H9 (cell line): Measurements from ENCODE around the gene ITK. TPM values are rescaled to one million over a fixed set of nuclear protein-coding genes. Genes with fewer than 3 reads are reported as not detected.

Experiments
- DNase-seq: peaks from one replicate; pipeline ENCODE4 v3.0.0-alpha.2; 2017
- H2AFZ ChIP-seq: one replicate; pipeline ENCODE4 v1.6.1; 2013; ENCODE audit warnings: mild to moderate bottlenecking, low read length, control low read depth, moderate library complexity
- H2AK5ac ChIP-seq: 2 replicates; pipeline ENCODE4 v1.6.1; 2013; ENCODE audit warnings: low read length, control low read depth, mixed read lengths; ENCODE audit not compliant: insufficient read length
- H2BK120ac ChIP-seq: one replicate; pipeline ENCODE4 v1.6.1; 2013; ENCODE audit warnings: low read depth, mild to moderate bottlenecking, low read length, control low read depth, inconsistent platforms; ENCODE audit not compliant: poor library complexity, severe bottlenecking
- H2BK12ac ChIP-seq: 2 replicates; pipeline ENCODE4 v1.6.1; 2013; ENCODE audit warnings: low read length, control low read depth, mixed read lengths, low read depth; ENCODE audit not compliant: insufficient read length
- H2BK15ac ChIP-seq: 2 replicates; pipeline ENCODE4 v1.6.1; 2013; ENCODE audit warnings: low read depth, low read length, control low read depth
- H2BK20ac ChIP-seq: one replicate; pipeline ENCODE4 v1.6.1; 2013; ENCODE audit warnings: low read depth, mild to moderate bottlenecking, low read length, control low read depth, inconsistent platforms; ENCODE audit not compliant: poor library complexity, severe bottlenecking
- H2BK5ac ChIP-seq: 2 replicates; pipeline ENCODE4 v1.6.1; 2013; ENCODE audit warnings: low read length, control low read depth, mixed read lengths; ENCODE audit not compliant: insufficient read length
- H3K14ac ChIP-seq: 2 replicates; pipeline ENCODE4 v1.6.1; 2013; ENCODE audit warnings: low read length, control low read depth; ENCODE audit not compliant: insufficient read depth
- H3K18ac ChIP-seq: 2 replicates; pipeline ENCODE4 v1.6.1; 2013; ENCODE audit warnings: low read depth, mild to moderate bottlenecking, mixed read lengths, low read length, control low read depth; ENCODE audit not compliant: insufficient read length
- H3K23ac ChIP-seq: 2 replicates; pipeline ENCODE4 v1.6.1; 2013; ENCODE audit warnings: low read length, control low read depth, mixed read lengths, low read depth; ENCODE audit not compliant: insufficient read length
- H3K23me2 ChIP-seq: 2 replicates; pipeline ENCODE4 v1.6.1; 2013; ENCODE audit warnings: low read depth, mild to moderate bottlenecking, mixed read lengths, low read length, control low read depth; ENCODE audit not compliant: insufficient read length, poor library complexity, severe bottlenecking
- H3K27ac ChIP-seq: 2 replicates; pipeline ENCODE4 v1.5.1; 2013; ENCODE audit warnings: low read length, control low read depth, mixed read lengths, low read depth; ENCODE audit not compliant: insufficient read length
- H3K27me3 ChIP-seq: 2 replicates; pipeline ENCODE4 v1.6.1; 2013; ENCODE audit warnings: low read length, control low read depth, inconsistent platforms; ENCODE audit not compliant: insufficient read depth
- H3K4ac ChIP-seq: 2 replicates; pipeline ENCODE4 v1.6.1; 2013; ENCODE audit warnings: low read depth, mild to moderate bottlenecking, control low read depth, inconsistent platforms, low read length, moderate library complexity
- H3K4me1 ChIP-seq: 2 replicates; pipeline ENCODE4 v1.6.1; 2013; ENCODE audit warnings: low read length, control low read depth, inconsistent platforms; ENCODE audit not compliant: insufficient read depth
- H3K4me2 ChIP-seq: 2 replicates; pipeline ENCODE4 v1.6.1; 2013; ENCODE audit warnings: low read length, control low read depth, mixed read lengths; ENCODE audit not compliant: insufficient read length, insufficient read depth
- H3K56ac ChIP-seq: 2 replicates; pipeline ENCODE4 v1.6.1; 2013; ENCODE audit warnings: low read depth, mild to moderate bottlenecking, mixed read lengths, low read length, control low read depth; ENCODE audit not compliant: insufficient read length
- H3K79me1 ChIP-seq: 2 replicates; pipeline ENCODE4 v1.6.1; 2013; ENCODE audit warnings: low read depth, mild to moderate bottlenecking, moderate library complexity, low read length, control low read depth, inconsistent platforms; ENCODE audit not compliant: insufficient read depth, poor library complexity, severe bottlenecking
- H3K79me2 ChIP-seq: 2 replicates; pipeline ENCODE4 v1.6.1; 2013; ENCODE audit warnings: low read length, control low read depth, inconsistent platforms; ENCODE audit not compliant: insufficient read depth
- H3K9ac ChIP-seq: 2 replicates; pipeline ENCODE4 v1.6.1; 2013; ENCODE audit warnings: low read length, control low read depth, mixed read lengths; ENCODE audit not compliant: insufficient read length; ENCODE audit errors: extremely low read depth
- H3K9me3 ChIP-seq: one replicate; pipeline ENCODE4 v1.6.1; 2013; ENCODE audit warnings: low read depth, low read length, inconsistent platforms; ENCODE audit not compliant: control insufficient read depth
- H3T11ph ChIP-seq: one replicate; pipeline ENCODE4 v1.6.1; 2013; ENCODE audit warnings: mild to moderate bottlenecking, low read length, control low read depth, inconsistent platforms
- H4K20me1 ChIP-seq: one replicate; pipeline ENCODE4 v1.6.1; 2013; ENCODE audit not compliant: control insufficient read depth, insufficient read length, insufficient read depth
- H4K5ac ChIP-seq: 2 replicates; pipeline ENCODE4 v1.6.1; 2013; ENCODE audit warnings: low read depth, mild to moderate bottlenecking, mixed read lengths, low read length, control low read depth; ENCODE audit not compliant: insufficient read length
- H4K8ac ChIP-seq: replicated peaks from 2 replicates; pipeline ENCODE4 v1.6.1; 2013; ENCODE audit warnings: low read length, control low read depth, mixed read lengths, low read depth; ENCODE audit not compliant: insufficient read length
- H4K91ac ChIP-seq: 2 replicates; pipeline ENCODE4 v1.6.1; 2013; ENCODE audit warnings: low read depth, mild to moderate bottlenecking, moderate library complexity, mixed read lengths, low read length, control low read depth; ENCODE audit not compliant: insufficient read length
- H3K27ac Mint-ChIP-seq, 3 experiments: 2 replicates in 2 of 3; 3 replicates in 1 of 3; pipeline ENCODE4 v1.8.0; 2020 to 2021; ENCODE audit warnings: mixed read lengths in 3 of 3, mild to moderate bottlenecking in 1 of 3, moderate library complexity in 1 of 3
- H3K27me3 Mint-ChIP-seq: 2 replicates; pipeline ENCODE4 v1.8.0; 2021; ENCODE audit warnings: low read depth, mild to moderate bottlenecking, moderate library complexity, mixed read lengths
- H3K36me3 Mint-ChIP-seq, 3 experiments: 2 replicates in 2 of 3; 3 replicates in 1 of 3; pipeline ENCODE4 v1.8.0; 2020 to 2021; ENCODE audit warnings: low read depth in 3 of 3, mixed read lengths in 3 of 3; ENCODE audit not compliant: insufficient read depth in 1 of 3
- H3K4me1 Mint-ChIP-seq, 2 experiments: 2 replicates each; pipeline ENCODE4 v1.8.0; 2020; ENCODE audit warnings: mixed read lengths in 2 of 2
- H3K4me3 Mint-ChIP-seq, 2 experiments: 2 replicates in 1 of 2; 3 replicates in 1 of 2; pipeline ENCODE4 v1.8.0; 2020 to 2021; ENCODE audit warnings: mild to moderate bottlenecking in 2 of 2, mixed read lengths in 2 of 2, moderate library complexity in 1 of 2
- H3K9me3 Mint-ChIP-seq, 2 experiments: 2 replicates in 1 of 2; 3 replicates in 1 of 2; pipeline ENCODE4 v1.8.0; 2020; ENCODE audit warnings: mild to moderate bottlenecking in 2 of 2, mixed read lengths in 2 of 2, moderate library complexity in 1 of 2
- CTCF ChIP-seq: fragments of 200-600 bp; sonication (generic); conservative IDR thresholded peaks from 3 replicates; pipeline ENCODE4 v1.8.0; 2021; ENCODE audit warnings: antibody characterized with exemption, mild to moderate bottlenecking
- WGBS: extraction: QIAGEN DNeasy Blood & Tissue Kit; methylation state at CpG from one replicate; pipeline ENCODE4 v1.1.7; 2013; ENCODE audit warnings: missing lambda C conversion rate, low lambda C conversion rate, mixed read lengths; ENCODE audit not compliant: insufficient read length; ENCODE audit errors: extremely low coverage; 5-methylcytosine and 5-hydroxymethylcytosine counted together
- total RNA-seq: library from RNA; stranded (reverse); gene quantifications from 2 replicates; pipeline ENCODE4 v1.2.1, GENCODE V29; 2021

ITK gene
- total RNA-seq, 1 experiment from 2014 or later, result 0.22 TPM

- H3K18ac ChIP-seq, result no peak overlapping the region
- no peak overlapping the region for H3K56ac ChIP-seq
- H3K9ac ChIP-seq, result no peak overlapping the region
- H3K27ac ChIP-seq, result no peak overlapping the region
- H3K23me2 ChIP-seq, result no peaks in the 10 kb centered on the region
- H4K5ac ChIP-seq, result no peak overlapping the region
- no peak overlapping the region for H2BK5ac ChIP-seq
- H3K79me1 ChIP-seq, result no peaks in the 10 kb centered on the region
- no peak overlapping the region for H3K23ac ChIP-seq
- DNase-seq, result no peak
- no peak overlapping the region for H3K4me3 Mint-ChIP-seq
- H3K4me2 ChIP-seq, result no peak overlapping the region
- H3K27ac Mint-ChIP-seq, result no peak overlapping the region
- no peak overlapping the region for H4K91ac ChIP-seq
- H3K4me1 Mint-ChIP-seq, result peaks cover 0 to 6% of the 10 kb centered on the region in 2 experiments; a peak in 2 of 4 replicates
- no peak overlapping the region for H2BK120ac ChIP-seq
- no peak for TF ChIP-seq CTCF
- H2AFZ ChIP-seq, result no peak overlapping the region
- peaks cover 7% of the 10 kb centered on the region for H3K27me3 Mint-ChIP-seq
- H3K27me3 ChIP-seq, result no peaks in the 10 kb centered on the region
- no peaks in the 10 kb centered on the region for H3K4me1 ChIP-seq
- no peak overlapping the region for H3K4ac ChIP-seq
- H3K9me3 ChIP-seq, result no peaks in the 10 kb centered on the region
- peaks cover 4 to 6% of the 10 kb centered on the region in 2 experiments; a peak in 3 of 5 replicates for H3K9me3 Mint-ChIP-seq
- no peaks in the 10 kb centered on the region for H4K20me1 ChIP-seq
- no peak overlapping the region for H2BK12ac ChIP-seq
- H4K8ac ChIP-seq, result no peak overlapping the region
- no CpG with 5 or more reads among the region's 4 CpGs for WGBS
- no peak overlapping the region for H2AK5ac ChIP-seq
- no peak overlapping the region for H3K14ac ChIP-seq
- no peak overlapping the region for H2BK20ac ChIP-seq
- H3K79me2 ChIP-seq, result no peaks in the 10 kb centered on the region
- H3T11ph ChIP-seq, result no peak overlapping the region
- H2BK15ac ChIP-seq, result no peak overlapping the region
- peaks cover 0 to 7% (median 0%) of the 10 kb centered on the region in 3 experiments; a peak in 2 of 7 replicates for H3K36me3 Mint-ChIP-seq
Observed at GRCh38 chr5:157204765-157205164, 24.1 kb downstream of the ITK start.
